Measurements from ENCODE around the gene DAB2IP.

DAB2IP gene

DNA sequence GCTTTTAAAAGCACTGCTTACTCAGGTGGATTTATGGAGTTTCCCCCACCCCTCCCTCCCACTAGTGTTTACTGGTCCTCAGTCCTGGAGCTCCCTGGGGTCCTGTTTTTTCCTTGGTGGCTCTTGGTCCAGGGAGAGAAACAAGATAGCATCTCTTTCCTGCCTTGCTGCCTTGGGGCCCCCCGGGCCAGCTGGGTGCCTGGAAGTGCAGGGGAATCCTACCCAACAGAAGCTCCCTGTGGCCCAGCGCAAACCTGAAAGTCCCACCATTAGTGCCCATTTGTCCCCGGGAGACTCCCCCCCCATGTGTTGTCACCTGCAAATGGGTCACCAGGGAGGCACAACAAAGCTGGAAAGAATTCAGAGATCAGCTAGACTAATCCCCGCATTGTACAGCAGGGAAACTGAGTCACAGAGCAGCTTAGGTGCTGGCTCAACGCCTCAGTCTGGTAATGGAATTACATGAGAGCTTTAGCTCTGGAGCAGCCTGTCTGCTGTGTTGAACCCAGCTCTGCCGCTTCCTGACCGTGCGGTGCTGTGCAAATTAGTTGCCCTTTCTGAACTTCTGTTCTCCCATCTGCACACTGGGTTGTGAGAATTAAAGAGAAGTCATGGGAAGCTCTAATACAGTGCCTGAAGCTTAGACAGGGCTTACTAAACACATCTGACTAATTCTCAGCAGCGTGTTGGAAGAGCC is 38.2 kb downstream of the DAB2IP start:
- H4K20me1 ChIP-seq (ENCODE audit: insufficient read depth, low read length, poor library complexity, severe bottlenecking), result no peaks in the 10 kb centered on the region
- TF ChIP-seq EZH2phosphoT487 (IDR thresholded peaks at IDR 0.05; ENCODE audit: borderline replicate concordance), result no peak
- TF ChIP-seq, protein P1, sequence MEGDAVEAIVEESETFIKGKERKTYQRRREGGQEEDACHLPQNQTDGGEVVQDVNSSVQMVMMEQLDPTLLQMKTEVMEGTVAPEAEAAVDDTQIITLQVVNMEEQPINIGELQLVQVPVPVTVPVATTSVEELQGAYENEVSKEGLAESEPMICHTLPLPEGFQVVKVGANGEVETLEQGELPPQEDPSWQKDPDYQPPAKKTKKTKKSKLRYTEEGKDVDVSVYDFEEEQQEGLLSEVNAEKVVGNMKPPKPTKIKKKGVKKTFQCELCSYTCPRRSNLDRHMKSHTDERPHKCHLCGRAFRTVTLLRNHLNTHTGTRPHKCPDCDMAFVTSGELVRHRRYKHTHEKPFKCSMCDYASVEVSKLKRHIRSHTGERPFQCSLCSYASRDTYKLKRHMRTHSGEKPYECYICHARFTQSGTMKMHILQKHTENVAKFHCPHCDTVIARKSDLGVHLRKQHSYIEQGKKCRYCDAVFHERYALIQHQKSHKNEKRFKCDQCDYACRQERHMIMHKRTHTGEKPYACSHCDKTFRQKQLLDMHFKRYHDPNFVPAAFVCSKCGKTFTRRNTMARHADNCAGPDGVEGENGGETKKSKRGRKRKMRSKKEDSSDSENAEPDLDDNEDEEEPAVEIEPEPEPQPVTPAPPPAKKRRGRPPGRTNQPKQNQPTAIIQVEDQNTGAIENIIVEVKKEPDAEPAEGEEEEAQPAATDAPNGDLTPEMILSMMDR (conservative IDR thresholded peaks at IDR 0.05; ENCODE audit: low read length), result no peak
- no peaks in the 10 kb centered on the region for H3K79me2 ChIP-seq (ENCODE audit: insufficient read depth, low read length)
- no peaks in the 10 kb centered on the region for H3K9me2 ChIP-seq (replicated peaks; ENCODE audit: low read depth, low read length)
- no peaks in the 10 kb centered on the region for H3K36me3 ChIP-seq (ENCODE audit: insufficient read depth, low read length)
- no peaks in the 10 kb centered on the region for H3K27me3 ChIP-seq (ENCODE audit: insufficient read depth, low read length, poor library complexity, severe bottlenecking)
- H3K4me1 ChIP-seq (ENCODE audit: insufficient read depth, low read length, poor library complexity, severe bottlenecking), result peaks cover 2% of the 10 kb centered on the region
- H3K9ac ChIP-seq (ENCODE audit: low read depth, low read length, poor library complexity, severe bottlenecking), result no peak overlapping the region
- no peak overlapping the region for H3K4me2 ChIP-seq (ENCODE audit: low read depth, low read length, poor library complexity, severe bottlenecking)
- H3F3A ChIP-seq (ENCODE audit: low read depth), result no peaks in the 10 kb centered on the region
- H2AFZ ChIP-seq (ENCODE audit: low read length), result no peak overlapping the region
- H3K9me3 ChIP-seq (ENCODE audit: insufficient read depth, low read depth, low read length), result no peaks in the 10 kb centered on the region
- H3K4me3 ChIP-seq (ENCODE audit: low read length, poor library complexity, severe bottlenecking), result no peak overlapping the region

DNA sequence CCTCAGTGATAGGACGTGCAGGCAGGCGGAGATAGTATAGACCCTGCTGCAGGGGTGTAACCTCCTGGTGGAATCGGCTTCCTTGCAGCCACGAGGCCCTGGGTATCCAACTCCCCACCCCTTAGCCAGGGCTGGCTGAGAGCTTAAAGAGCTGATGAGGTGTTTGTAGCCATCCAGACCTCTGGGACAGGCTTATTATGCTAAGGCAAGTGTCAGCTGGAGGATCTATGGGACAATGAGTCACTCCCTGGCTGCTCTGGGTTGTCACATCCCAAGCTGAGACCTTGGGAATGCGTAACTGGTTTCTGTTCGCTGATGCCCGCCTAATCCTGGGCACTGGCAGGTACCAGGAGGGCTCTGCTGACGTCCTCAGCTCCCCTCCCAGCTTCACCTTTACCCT is 38.9 kb downstream of the DAB2IP start:
- no peaks in the 10 kb centered on the region for H3K79me2 ChIP-seq (ENCODE audit: insufficient read depth, low read length)
- no peaks in the 10 kb centered on the region for H3K27me3 ChIP-seq (ENCODE audit: insufficient read depth, low read length, poor library complexity, severe bottlenecking)
- H3K4me1 ChIP-seq (ENCODE audit: insufficient read depth, low read length, poor library complexity, severe bottlenecking), result peaks cover 2% of the 10 kb centered on the region
- TF ChIP-seq, protein P1 (conservative IDR thresholded peaks at IDR 0.05; ENCODE audit: low read length), result no peak
- no peak for TF ChIP-seq EZH2phosphoT487 (IDR thresholded peaks at IDR 0.05; ENCODE audit: borderline replicate concordance)
- no peaks in the 10 kb centered on the region for H3F3A ChIP-seq (ENCODE audit: low read depth)
- no peaks in the 10 kb centered on the region for H3K36me3 ChIP-seq (ENCODE audit: insufficient read depth, low read length)
- no peaks in the 10 kb centered on the region for H3K9me3 ChIP-seq (ENCODE audit: insufficient read depth, low read depth, low read length)
- no peak overlapping the region for H2AFZ ChIP-seq (ENCODE audit: low read length)
- no peaks in the 10 kb centered on the region for H3K9me2 ChIP-seq (replicated peaks; ENCODE audit: low read depth, low read length)
- no peaks in the 10 kb centered on the region for H4K20me1 ChIP-seq (ENCODE audit: insufficient read depth, low read length, poor library complexity, severe bottlenecking)
- no peak overlapping the region for H3K9ac ChIP-seq (ENCODE audit: low read depth, low read length, poor library complexity, severe bottlenecking)
- H3K4me3 ChIP-seq (ENCODE audit: low read length, poor library complexity, severe bottlenecking), result no peak overlapping the region
- H3K4me2 ChIP-seq (ENCODE audit: low read depth, low read length, poor library complexity, severe bottlenecking), result no peak overlapping the region

DNA sequence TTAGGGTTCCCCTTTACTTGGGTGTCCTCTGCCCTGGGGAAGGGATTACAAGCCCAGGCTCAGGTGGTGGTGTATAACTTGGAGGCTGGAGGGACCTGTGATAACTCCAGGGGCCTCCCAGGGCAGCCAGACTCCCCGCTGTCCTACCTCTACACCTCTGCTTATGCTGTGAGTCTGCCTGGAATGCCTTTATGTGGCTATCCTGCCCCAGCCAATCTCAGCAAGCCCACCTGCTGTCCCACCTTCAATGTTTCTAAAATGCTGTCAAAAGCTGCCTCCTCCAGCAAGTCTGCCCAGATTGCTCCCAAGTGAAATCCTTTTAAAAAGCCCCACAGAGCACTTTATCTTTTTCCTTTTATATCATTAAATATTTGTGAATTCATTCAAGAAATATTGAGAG is 39.3 kb downstream of the DAB2IP start:
- Histone ChIP-seq H3K36me3 (ENCODE audit: insufficient read depth, low read length) (no peaks in the 10 kb centered on the region), H3K9me2 (replicated peaks; ENCODE audit: low read depth, low read length) (no peaks in the 10 kb centered on the region), H3K9ac (ENCODE audit: low read depth, low read length, poor library complexity, severe bottlenecking) (no peak overlapping the region), H3K4me3 (ENCODE audit: low read length, poor library complexity, severe bottlenecking) (no peak overlapping the region), H3K9me3 (ENCODE audit: insufficient read depth, low read depth, low read length) (no peaks in the 10 kb centered on the region), H3K4me1 (ENCODE audit: insufficient read depth, low read length, poor library complexity, severe bottlenecking) (peaks cover 2% of the 10 kb centered on the region), H3K79me2 (ENCODE audit: insufficient read depth, low read length) (no peaks in the 10 kb centered on the region), H3F3A (ENCODE audit: low read depth) (no peaks in the 10 kb centered on the region), H3K4me2 (ENCODE audit: low read depth, low read length, poor library complexity, severe bottlenecking) (no peak overlapping the region), H4K20me1 (ENCODE audit: insufficient read depth, low read length, poor library complexity, severe bottlenecking) (no peaks in the 10 kb centered on the region), H3K27me3 (ENCODE audit: insufficient read depth, low read length, poor library complexity, severe bottlenecking) (no peaks in the 10 kb centered on the region), H2AFZ (ENCODE audit: low read length) (no peak overlapping the region)
- TF ChIP-seq, protein P1 (conservative IDR thresholded peaks at IDR 0.05; ENCODE audit: low read length), result no peak
- no peak for TF ChIP-seq EZH2phosphoT487 (IDR thresholded peaks at IDR 0.05; ENCODE audit: borderline replicate concordance)
